K562 (cell line): ENCODE data around the gene F2RL1. TPM values are rescaled to one million over a fixed set of nuclear protein-coding genes. Genes with fewer than 3 reads are reported as not detected.

ENCODE experiments used
- CBFB ChIP-seq: sonication (generic); formaldehyde crosslinking; IDR thresholded peaks from 2 replicates; pipeline ENCODE4 v1.4.0; 2020; ENCODE audit warnings: mild to moderate bottlenecking, missing genetic modification reagents
- CTBP1 ChIP-seq: fragments of 450-650 bp; IDR thresholded peaks from 2 replicates; pipeline ENCODE4 v1.6.1; 2016; ENCODE audit warnings: borderline replicate concordance
- MCM3 ChIP-seq: fragments of 450-650 bp; IDR thresholded peaks from 2 replicates; pipeline ENCODE4 v1.6.1; 2016
- POLR2B ChIP-seq: fragments of 450-650 bp; IDR thresholded peaks from 2 replicates; pipeline ENCODE4 v1.6.1; 2018; ENCODE audit warnings: low read depth; ENCODE audit not compliant: partially characterized antibody
- RHOXF2B ChIP-seq: fragments of 250-450 bp; sonication (Bioruptor Pico); conservative IDR thresholded peaks from 2 replicates; pipeline ENCODE4 v1.5.1; 2021
- THRAP3 ChIP-seq: fragments of 450-650 bp; IDR thresholded peaks from 2 replicates; pipeline ENCODE4 v1.6.1; 2016; ENCODE audit warnings: mild to moderate bottlenecking, inconsistent platforms, borderline replicate concordance
- UBTF ChIP-seq, 2 experiments: IDR thresholded peaks; 2 replicates each; pipeline ENCODE4 v1.6.1; 2012; ENCODE audit warnings: improper control_type of control experiment in 2 of 2, low read depth in 2 of 2, low read length in 2 of 2, borderline replicate concordance in 1 of 2
- ZBTB33 ChIP-seq: sonication (generic); formaldehyde crosslinking; IDR thresholded peaks from 2 replicates; pipeline ENCODE4 v1.8.1; 2023; ENCODE audit warnings: mild to moderate bottlenecking, missing genetic modification reagents
- ZC3H4 ChIP-seq: sonication (generic); formaldehyde crosslinking; IDR thresholded peaks from 2 replicates; pipeline ENCODE4 v1.9.0; 2021; ENCODE audit warnings: missing genetic modification reagents, borderline replicate concordance
- ZFP1 ChIP-seq: fragments of 450-650 bp; formaldehyde crosslinking; IDR thresholded peaks from 2 replicates; pipeline ENCODE4 v1.4.0; 2020; ENCODE audit warnings: mild to moderate bottlenecking, mixed read lengths
- ZNF551 ChIP-seq: fragments of 250-450 bp; sonication (Bioruptor Pico); IDR thresholded peaks from 2 replicates; pipeline ENCODE4 v1.5.0; 2021; ENCODE audit warnings: mild to moderate bottlenecking, moderate library complexity
- polyA plus RNA-seq, 8 experiments: library from polyadenylated mRNA; depleted of rRNA in 4 of 8; stranded (reverse) in 5 of 8; unstranded in 3 of 8; fragments of >200 nt; fragmentation: Nextera tagmentation in 2 of 8; fragmentation: Illumina TruSeq in 1 of 8; extraction: Ambion mirVana in 2 of 8; extraction: Trizol in 1 of 8; gene quantifications; 2 replicates each; pipeline versions ENCODE4 v1.2.1 to v1.2.3, GENCODE V29; 2011 to 2014; ENCODE audit warnings: inconsistent platforms in 1 of 8, missing spikeins in 1 of 8
- total RNA-seq, 7 experiments: library from RNA; depleted of rRNA in 6 of 7; stranded (reverse); fragments of >200 nt in 6 of 7; fragmentation: Illumina TruSeq in 2 of 7; extraction: Trizol in 2 of 7; gene quantifications; 2 replicates each; pipeline versions ENCODE4 v1.2.1 to v1.2.3, GENCODE V29; 2011 to 2021; ENCODE audit warnings: low replicate concordance in 1 of 7

F2RL1 gene
- total and polyA plus RNA-seq, 9 of the 15 experiments (the other 6 are each of a cell fraction or from before 2014, with no cell fraction given) = 0.03 to 0.50 (median 0.27) TPM; not detected in 6

GRCh38 chr5:76849419-76850291 lies 30.8 kb downstream of the F2RL1 start, which contains the start of gene S100Z (continued):
- TF ChIP-seq UBTF (IDR thresholded peaks at IDR 0.05; ENCODE audit: borderline replicate concordance in 1 of 2, low read depth in 2 of 2, low read length in 2 of 2) (no peak), ZNF551 (CRISPR knock-in tag) (no peak), POLR2B (peak; percentile 41), ZFP1 (CRISPR knock-in tag) (no peak), ZC3H4 (no peak), CTBP1 (peak; percentile 86; the same call in 1 of the 2 replicates), ZBTB33 (CRISPR knock-in tag) (peak; percentile 57; the same call in 1 of the 2 replicates), CBFB (no peak), RHOXF2B (CRISPR knock-in tag) (no peak), THRAP3 (no peak), MCM3 (no peak)
